Nephron (organoid): ENCODE results near the gene CMC1.

Experiments
- H3K27ac Mint-ChIP-seq, 3 experiments: 2 replicates each; pipeline ENCODE4 v1.8.0; 2020; ENCODE audit warnings: mixed read lengths in 3 of 3, mild to moderate bottlenecking in 2 of 3, moderate library complexity in 1 of 3
- H3K27me3 Mint-ChIP-seq: 2 replicates; pipeline ENCODE4 v1.8.0; 2021; ENCODE audit warnings: low read depth, mild to moderate bottlenecking, moderate library complexity, mixed read lengths
- H3K36me3 Mint-ChIP-seq: 2 replicates; pipeline ENCODE4 v1.8.0; 2020; ENCODE audit warnings: low read depth, mixed read lengths
- H3K4me1 Mint-ChIP-seq: 2 replicates; pipeline ENCODE4 v1.8.0; 2020; ENCODE audit warnings: mixed read lengths
- H3K4me3 Mint-ChIP-seq, 3 experiments: 2 replicates each; pipeline ENCODE4 v1.8.0; 2020; ENCODE audit warnings: mild to moderate bottlenecking in 3 of 3, mixed read lengths in 3 of 3, moderate library complexity in 2 of 3
- H3K9me3 Mint-ChIP-seq: 2 replicates; pipeline ENCODE4 v1.8.0; 2020; ENCODE audit warnings: mixed read lengths
- CTCF ChIP-seq, 3 experiments: fragments of 200-600 bp; sonication (generic); IDR thresholded peaks; one replicate each; pipeline ENCODE4 v1.5.0; 2021; ENCODE audit warnings: antibody characterized with exemption in 3 of 3; ENCODE audit not compliant: unreplicated experiment in 3 of 3

Gene CMC1

GRCh38 chr3:28343144-28343543, 101.7 kb downstream of the CMC1 start:
- TF ChIP-seq CTCF (IDR thresholded peaks at IDR 0.05; ENCODE audit: unreplicated experiment in 3 of 3) = no peak
- H3K4me1 Mint-ChIP-seq = peaks cover 50% of the 10 kb centered on the region
- H3K9me3 Mint-ChIP-seq = no peaks in the 10 kb centered on the region
- H3K27ac Mint-ChIP-seq = no peak overlapping the region
- peaks cover 14% of the 10 kb centered on the region for H3K36me3 Mint-ChIP-seq
- H3K27me3 Mint-ChIP-seq = no peaks in the 10 kb centered on the region
- no peak overlapping the region for H3K4me3 Mint-ChIP-seq

GRCh38 chr3:28345690-28346089, 104.3 kb downstream of the CMC1 start:
- peaks cover 4% of the 10 kb centered on the region for H3K36me3 Mint-ChIP-seq
- no peak for TF ChIP-seq CTCF (IDR thresholded peaks at IDR 0.05; ENCODE audit: unreplicated experiment in 3 of 3)
- no peak overlapping the region for H3K27ac Mint-ChIP-seq
- H3K27me3 Mint-ChIP-seq = no peaks in the 10 kb centered on the region
- peak overlapping the region in 2 of 3 experiments; percentile 55 to 98 for H3K4me3 Mint-ChIP-seq
- peaks cover 5% of the 10 kb centered on the region for H3K9me3 Mint-ChIP-seq
- peaks cover 61% of the 10 kb centered on the region for H3K4me1 Mint-ChIP-seq

GRCh38 chr3:28347374-28348264, 106.2 kb downstream of the CMC1 start:
- peak overlapping the region; percentile 93 to 98 (median 94) for H3K4me3 Mint-ChIP-seq
- H3K4me1 Mint-ChIP-seq = peaks cover 53% of the 10 kb centered on the region
- H3K27ac Mint-ChIP-seq = peak overlapping the region; percentile 98 to 99 (median 99)
- peaks cover 17% of the 10 kb centered on the region for H3K9me3 Mint-ChIP-seq
- peaks cover 14% of the 10 kb centered on the region for H3K36me3 Mint-ChIP-seq
- no peaks in the 10 kb centered on the region for H3K27me3 Mint-ChIP-seq
- no peak for TF ChIP-seq CTCF (IDR thresholded peaks at IDR 0.05; ENCODE audit: unreplicated experiment in 3 of 3)

GRCh38 chr3:28348265-28348628, 106.8 kb downstream of the CMC1 start:
- Mint-ChIP-seq H3K4me3 (peak overlapping the region; percentile 93 to 98 (median 94)), H3K27ac (peak overlapping the region; percentile 98 to 99 (median 99)), H3K9me3 (peaks cover 17% of the 10 kb centered on the region)

GRCh38 chr3:28348629-28349468, 107.4 kb downstream of the CMC1 start, which contains the start of the genes AZI2 and ZCWPW2:
Gene AZI2 (minus strand): TSS chr3:28348824. CDS start chr3:28340617, 8,207 bp downstream.
Gene ZCWPW2 (plus strand): TSS chr3:28348721. CDS start chr3:28413069, 64,348 bp downstream.
- peaks cover 45% of the 10 kb centered on the region for H3K4me1 Mint-ChIP-seq
- H3K36me3 Mint-ChIP-seq = peaks cover 19% of the 10 kb centered on the region
- peak within 1 kb of the TSS; percentile 93 to 98 (median 94) for H3K4me3 Mint-ChIP-seq
- no peaks in the 10 kb centered on the region for H3K27me3 Mint-ChIP-seq
- H3K9me3 Mint-ChIP-seq = peaks cover 21% of the 10 kb centered on the region
- TF ChIP-seq CTCF (IDR thresholded peaks at IDR 0.05; ENCODE audit: unreplicated experiment in 3 of 3) = peak in 2 of 3 experiments; percentile 37 to 42
- H3K27ac Mint-ChIP-seq = peak within 1 kb of the TSS; percentile 98 to 99 (median 99)

More at GRCh38 chr3:28348265-28348628, 106.8 kb downstream of the CMC1 start:
- TF ChIP-seq CTCF (IDR thresholded peaks at IDR 0.05; ENCODE audit: unreplicated experiment in 3 of 3) = no peak
- H3K4me1 Mint-ChIP-seq = peaks cover 46% of the 10 kb centered on the region
- H3K27me3 Mint-ChIP-seq = no peaks in the 10 kb centered on the region
- peaks cover 14% of the 10 kb centered on the region for H3K36me3 Mint-ChIP-seq
